SK-N-SH (cell line): ENCODE results near the gene PAQR3. TPM values are rescaled to one million over a fixed set of nuclear protein-coding genes. Genes with fewer than 3 reads are reported as not detected.

Source experiments
- CTCF ChIA-PET: fragments of 300-600, 350-600 bp; formaldehyde crosslinking; extraction: SDS; loops from one replicate; lab custom pipeline; 2021; lab: Yijun Ruan, JAX
- POLR2A ChIA-PET: fragments of 350-600 bp; sonication (Branson Sonifier 250); formaldehyde crosslinking; extraction: SDS; loops from one replicate; lab custom pipeline; 2020; ENCODE audit warnings: antibody characterized with exemption, inconsistent platforms; lab: Yijun Ruan, JAX
- DNase-seq: peaks from one replicate; pipeline ENCODE4 v3.0.0; 2012
- H2AFZ ChIP-seq: fragments of 200-600 bp; sonication (generic); 2 replicates; pipeline ENCODE4 v1.8.1; 2016; ENCODE audit warnings: antibody characterized with exemption, mild to moderate bottlenecking, low read depth
- H3F3A ChIP-seq: fragments of 200-600 bp; sonication (generic); replicated peaks from 2 replicates; pipeline ENCODE3; 2016; ENCODE audit warnings: antibody characterized with exemption, mild to moderate bottlenecking; ENCODE audit not compliant: insufficient read depth
- H3K27ac ChIP-seq, 2 experiments: fragments of 200-500 bp in 1 of 2; fragments of 200-600 bp in 1 of 2; sonication (Bioruptor generic) in 1 of 2; sonication (generic), shearing (Covaris generic) in 1 of 2; 2 replicates each; pipeline versions ENCODE4 v1.5.1 to v1.6.1; 2014 to 2016; ENCODE audit warnings: low read depth in 2 of 2, inconsistent platforms in 1 of 2, low read length in 1 of 2, mild to moderate bottlenecking in 1 of 2, mixed read lengths in 1 of 2
- H3K27me3 ChIP-seq: fragments of 200-600 bp; sonication (generic), shearing (Covaris generic); 2 replicates; pipeline ENCODE4 v1.6.1; 2016; ENCODE audit warnings: mixed run types; ENCODE audit not compliant: insufficient read depth
- H3K36me3 ChIP-seq, 2 experiments: fragments of 200-500 bp in 1 of 2; fragments of 200-600 bp in 1 of 2; sonication (Bioruptor generic) in 1 of 2; sonication (generic) in 1 of 2; replicated peaks in 1 of 2; 2 replicates each; pipeline versions ENCODE3 to v1.5.1; 2014 to 2016; ENCODE audit warnings: low read length in 1 of 2, mild to moderate bottlenecking in 1 of 2; ENCODE audit not compliant: insufficient read depth in 2 of 2, control insufficient read depth in 1 of 2
- H3K4me1 ChIP-seq, 2 experiments: fragments of 200-500 bp in 1 of 2; fragments of 200-600 bp in 1 of 2; sonication (Bioruptor generic) in 1 of 2; sonication (generic), shearing (Covaris generic) in 1 of 2; 2 replicates each; pipeline versions ENCODE4 v1.5.1 to v1.6.1; 2014 to 2016; ENCODE audit warnings: low read depth in 1 of 2, low read length in 1 of 2, mixed run types in 1 of 2; ENCODE audit not compliant: insufficient read depth in 2 of 2, control insufficient read depth in 1 of 2
- H3K4me2 ChIP-seq: fragments of 200-600 bp; sonication (generic), shearing (Covaris generic); 2 replicates; pipeline ENCODE4 v1.6.1; 2017; ENCODE audit warnings: mixed run types
- H3K4me3 ChIP-seq, 2 experiments: fragments of 200-500 bp in 1 of 2; fragments of 200-600 bp in 1 of 2; sonication (Bioruptor generic) in 1 of 2; sonication (generic), shearing (Covaris generic) in 1 of 2; 2 replicates each; pipeline versions ENCODE4 v1.5.1 to v1.8.1; 2014 to 2016; ENCODE audit warnings: low read depth in 2 of 2, inconsistent platforms in 1 of 2, low read length in 1 of 2, mild to moderate bottlenecking in 1 of 2, mixed read lengths in 1 of 2, moderate library complexity in 1 of 2
- H3K79me2 ChIP-seq: fragments of 200-600 bp; sonication (generic); 2 replicates; pipeline ENCODE4 v1.8.1; 2017; ENCODE audit warnings: mild to moderate bottlenecking; ENCODE audit not compliant: insufficient read depth
- H3K9ac ChIP-seq: fragments of 200-600 bp; sonication (generic); 2 replicates; pipeline ENCODE4 v1.6.1; 2017; ENCODE audit warnings: mixed run types
- H3K9me2 ChIP-seq: fragments of 200-600 bp; sonication (generic); 2 replicates; pipeline ENCODE4 v1.6.1; 2017; ENCODE audit warnings: mixed run types
- H3K9me3 ChIP-seq: fragments of 200-600 bp; sonication (generic); 2 replicates; pipeline ENCODE4 v1.6.1; 2017; ENCODE audit warnings: mixed run types, mild to moderate bottlenecking, moderate library complexity
- H4K20me1 ChIP-seq: fragments of 200-600 bp; sonication (generic); 2 replicates; pipeline ENCODE4 v1.6.1; 2017; ENCODE audit warnings: mild to moderate bottlenecking, mixed run types; ENCODE audit not compliant: insufficient read depth
- CHD2 ChIP-seq: fragments of 150-350 bp; IDR thresholded peaks from 2 replicates; pipeline ENCODE4 v1.6.1; 2018; ENCODE audit warnings: low read length; ENCODE audit not compliant: partially characterized antibody
- EP300 ChIP-seq, 2 experiments: IDR thresholded peaks; 2 replicates each; pipeline versions ENCODE4 v1.4.0 to v1.6.1; 2012; ENCODE audit warnings: borderline replicate concordance in 1 of 2, low read depth in 1 of 2, low read length in 1 of 2
- EZH2phosphoT487 ChIP-seq: fragments of 200-600 bp; sonication (generic); IDR thresholded peaks from 2 replicates; pipeline ENCODE4 v1.6.1; 2017; ENCODE audit warnings: low read depth, mixed run types, mild to moderate bottlenecking, antibody characterized with exemption, moderate library complexity, borderline replicate concordance
- IRF3 ChIP-seq: fragments of 150-350 bp; IDR thresholded peaks from 2 replicates; pipeline ENCODE4 v1.6.1; 2016; ENCODE audit warnings: mild to moderate bottlenecking, low read depth, low read length
- MAX ChIP-seq: IDR thresholded peaks from 2 replicates; pipeline ENCODE4 v1.4.0; 2012; ENCODE audit warnings: low read depth
- MEF2A ChIP-seq: IDR thresholded peaks from 2 replicates; pipeline ENCODE4 v1.4.0; 2012; ENCODE audit warnings: low read depth, borderline replicate concordance
- MXI1 ChIP-seq: IDR thresholded peaks from 2 replicates; pipeline ENCODE4 v1.6.1; 2012; ENCODE audit warnings: mild to moderate bottlenecking, low read depth, low read length, improper control_type of control experiment
- NRF1 ChIP-seq: IDR thresholded peaks from 2 replicates; pipeline ENCODE4 v1.6.1; 2012; ENCODE audit warnings: low read depth, mild to moderate bottlenecking, low read length
- PBX3 ChIP-seq: IDR thresholded peaks from 2 replicates; pipeline ENCODE4; 2012
- POLR2AphosphoS5 ChIP-seq: IDR thresholded peaks from 2 replicates; pipeline ENCODE4 v1.6.1; 2012; ENCODE audit warnings: low read depth, low read length
- RAD21 ChIP-seq: IDR thresholded peaks from 2 replicates; pipeline ENCODE4 v1.6.1; 2012; ENCODE audit warnings: mild to moderate bottlenecking, low read length
- RFX5 ChIP-seq: IDR thresholded peaks from 2 replicates; pipeline ENCODE4 v1.6.1; 2012; ENCODE audit warnings: mild to moderate bottlenecking, improper control_type of control experiment, low read length
- RXRA ChIP-seq: IDR thresholded peaks from 2 replicates; pipeline ENCODE4 v1.4.0; 2012; ENCODE audit warnings: low read depth, mild to moderate bottlenecking, borderline replicate concordance
- SIN3A ChIP-seq: IDR thresholded peaks from 2 replicates; pipeline ENCODE4 v1.6.1; 2012; ENCODE audit warnings: low read depth, mild to moderate bottlenecking, low read length, moderate library complexity, borderline replicate concordance
- SMC3 ChIP-seq: IDR thresholded peaks from 2 replicates; pipeline ENCODE4 v1.6.1; 2012; ENCODE audit warnings: low read depth, low read length, improper control_type of control experiment
- TCF12 ChIP-seq: IDR thresholded peaks from 2 replicates; pipeline ENCODE4 v1.4.0; 2012
- YY1 ChIP-seq: IDR thresholded peaks from 2 replicates; pipeline ENCODE4 v1.4.0; 2012; ENCODE audit warnings: low read depth, mild to moderate bottlenecking
- WGBS: methylation state at CpG from one replicate; pipeline ENCODE4 v1.1.6; 2017; ENCODE audit warnings: low lambda C conversion rate; 5-methylcytosine and 5-hydroxymethylcytosine counted together
- polyA plus RNA-seq, 3 experiments: library from polyadenylated mRNA; depleted of rRNA; stranded (reverse); fragments of >200 nt; gene quantifications; 2 replicates each; pipeline ENCODE4 v1.2.3, GENCODE V29; 2012
- TF ChIP-seq, protein P1 (sequence below): fragments of 200-600 bp; sonication (generic); IDR thresholded peaks from 2 replicates; pipeline ENCODE4 v1.6.1; 2017; ENCODE audit warnings: antibody characterized with exemption, mild to moderate bottlenecking, moderate library complexity
- TF ChIP-seq, protein P2 (sequence below): IDR thresholded peaks from 2 replicates; pipeline ENCODE4 v1.6.1; 2012; ENCODE audit warnings: mild to moderate bottlenecking, low read depth, low read length, moderate library complexity

The PAQR3 gene
- polyA plus RNA-seq, 1 of the 3 experiments (the other 2 are of a cell fraction), result 10.3 TPM

GRCh38 chr4:78864405-78865024 is 74.7 kb downstream of the PAQR3 start:
- ChIA-PET POLR2A (no interaction called here), CTCF (interaction anchor here (0.6 to 6.3 kb wide), 18 partner anchors 10 to 546 kb away, joined by 3 to 80 read pairs (median 3); no protein-coding TSS in a partner anchor)
- Histone ChIP-seq H3K4me3 (no peak overlapping the region; a peak in 1 of 4 replicates), H2AFZ (no peak overlapping the region), H4K20me1 (no peaks in the 10 kb centered on the region), H3K9me3 (no peaks in the 10 kb centered on the region), H3K4me1 (no peaks in the 10 kb centered on the region; a peak in 1 of 4 replicates), H3K9me2 (no peaks in the 10 kb centered on the region), H3K4me2 (no peak overlapping the region), H3K27me3 (no peaks in the 10 kb centered on the region), H3K9ac (no peak overlapping the region), H3K79me2 (no peaks in the 10 kb centered on the region), H3K36me3 (peaks cover 23 to 38% of the 10 kb centered on the region in 2 experiments), H3F3A (peaks cover 8% of the 10 kb centered on the region), H3K27ac (no peak overlapping the region)
- no peak for TF ChIP-seq PBX3
- TF ChIP-seq NRF1, result no peak
- TF ChIP-seq, protein P1, sequence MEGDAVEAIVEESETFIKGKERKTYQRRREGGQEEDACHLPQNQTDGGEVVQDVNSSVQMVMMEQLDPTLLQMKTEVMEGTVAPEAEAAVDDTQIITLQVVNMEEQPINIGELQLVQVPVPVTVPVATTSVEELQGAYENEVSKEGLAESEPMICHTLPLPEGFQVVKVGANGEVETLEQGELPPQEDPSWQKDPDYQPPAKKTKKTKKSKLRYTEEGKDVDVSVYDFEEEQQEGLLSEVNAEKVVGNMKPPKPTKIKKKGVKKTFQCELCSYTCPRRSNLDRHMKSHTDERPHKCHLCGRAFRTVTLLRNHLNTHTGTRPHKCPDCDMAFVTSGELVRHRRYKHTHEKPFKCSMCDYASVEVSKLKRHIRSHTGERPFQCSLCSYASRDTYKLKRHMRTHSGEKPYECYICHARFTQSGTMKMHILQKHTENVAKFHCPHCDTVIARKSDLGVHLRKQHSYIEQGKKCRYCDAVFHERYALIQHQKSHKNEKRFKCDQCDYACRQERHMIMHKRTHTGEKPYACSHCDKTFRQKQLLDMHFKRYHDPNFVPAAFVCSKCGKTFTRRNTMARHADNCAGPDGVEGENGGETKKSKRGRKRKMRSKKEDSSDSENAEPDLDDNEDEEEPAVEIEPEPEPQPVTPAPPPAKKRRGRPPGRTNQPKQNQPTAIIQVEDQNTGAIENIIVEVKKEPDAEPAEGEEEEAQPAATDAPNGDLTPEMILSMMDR, result peak; percentile 91
- peak; percentile 94 for TF ChIP-seq RAD21
- peak; percentile 80 for TF ChIP-seq SMC3
- peak; percentile 34 for DNase-seq
- WGBS, result 34% methylated on average over 3 of the region's 3 CpGs

DNA sequence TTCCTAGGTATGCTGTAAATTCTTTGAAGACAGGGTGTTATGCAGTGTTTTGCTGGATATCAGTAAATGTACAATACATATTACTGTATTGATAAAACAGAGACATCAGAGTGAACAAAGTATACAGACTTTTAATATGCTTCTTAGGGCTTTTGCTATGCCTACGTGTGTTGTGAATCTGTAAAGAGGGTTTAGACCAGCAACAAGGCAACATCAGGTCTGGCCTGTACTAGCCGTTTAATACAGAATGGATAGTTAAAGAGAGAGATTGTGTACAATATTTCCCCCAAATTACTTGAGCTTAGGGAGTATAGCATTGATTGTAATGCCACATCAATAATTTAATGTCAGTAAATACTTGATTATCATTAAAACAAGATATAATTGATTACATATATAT is 75.2 kb downstream of the PAQR3 start:
- no peaks in the 10 kb centered on the region for H3K27me3 ChIP-seq
- TF ChIP-seq TCF12 (no peak), MEF2A (no peak), RFX5 (no peak), MXI1 (no peak), EZH2phosphoT487 (no peak), IRF3 (no peak), MAX (no peak), SIN3A (no peak), RAD21 (no peak), YY1 (no peak), EP300 (IDR thresholded peaks at IDR 0.05; ENCODE audit: borderline replicate concordance in 1 of 2, low read depth in 1 of 2, low read length in 1 of 2) (no peak), POLR2AphosphoS5 (no peak), CHD2 (no peak), RXRA (no peak)
- TF ChIP-seq, protein P2, sequence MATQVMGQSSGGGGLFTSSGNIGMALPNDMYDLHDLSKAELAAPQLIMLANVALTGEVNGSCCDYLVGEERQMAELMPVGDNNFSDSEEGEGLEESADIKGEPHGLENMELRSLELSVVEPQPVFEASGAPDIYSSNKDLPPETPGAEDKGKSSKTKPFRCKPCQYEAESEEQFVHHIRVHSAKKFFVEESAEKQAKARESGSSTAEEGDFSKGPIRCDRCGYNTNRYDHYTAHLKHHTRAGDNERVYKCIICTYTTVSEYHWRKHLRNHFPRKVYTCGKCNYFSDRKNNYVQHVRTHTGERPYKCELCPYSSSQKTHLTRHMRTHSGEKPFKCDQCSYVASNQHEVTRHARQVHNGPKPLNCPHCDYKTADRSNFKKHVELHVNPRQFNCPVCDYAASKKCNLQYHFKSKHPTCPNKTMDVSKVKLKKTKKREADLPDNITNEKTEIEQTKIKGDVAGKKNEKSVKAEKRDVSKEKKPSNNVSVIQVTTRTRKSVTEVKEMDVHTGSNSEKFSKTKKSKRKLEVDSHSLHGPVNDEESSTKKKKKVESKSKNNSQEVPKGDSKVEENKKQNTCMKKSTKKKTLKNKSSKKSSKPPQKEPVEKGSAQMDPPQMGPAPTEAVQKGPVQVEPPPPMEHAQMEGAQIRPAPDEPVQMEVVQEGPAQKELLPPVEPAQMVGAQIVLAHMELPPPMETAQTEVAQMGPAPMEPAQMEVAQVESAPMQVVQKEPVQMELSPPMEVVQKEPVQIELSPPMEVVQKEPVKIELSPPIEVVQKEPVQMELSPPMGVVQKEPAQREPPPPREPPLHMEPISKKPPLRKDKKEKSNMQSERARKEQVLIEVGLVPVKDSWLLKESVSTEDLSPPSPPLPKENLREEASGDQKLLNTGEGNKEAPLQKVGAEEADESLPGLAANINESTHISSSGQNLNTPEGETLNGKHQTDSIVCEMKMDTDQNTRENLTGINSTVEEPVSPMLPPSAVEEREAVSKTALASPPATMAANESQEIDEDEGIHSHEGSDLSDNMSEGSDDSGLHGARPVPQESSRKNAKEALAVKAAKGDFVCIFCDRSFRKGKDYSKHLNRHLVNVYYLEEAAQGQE, result no peak

More for the DNA sequence above, 75.2 kb downstream of the PAQR3 start:
- ChIA-PET CTCF (interaction anchor here (0.6 to 6.3 kb wide), 19 partner anchors 11 to 547 kb away, joined by 3 to 80 read pairs (median 3); no protein-coding TSS in a partner anchor), POLR2A (no interaction called here)
- Histone ChIP-seq H3K79me2 (no peaks in the 10 kb centered on the region), H3F3A (peaks cover 8% of the 10 kb centered on the region), H3K4me2 (no peak overlapping the region), H3K27ac (no peak overlapping the region), H3K9me3 (no peaks in the 10 kb centered on the region), H2AFZ (no peak overlapping the region), H3K4me1 (no peaks in the 10 kb centered on the region; a peak in 1 of 4 replicates), H3K4me3 (no peak overlapping the region), H3K9me2 (no peaks in the 10 kb centered on the region), H4K20me1 (no peaks in the 10 kb centered on the region), H3K36me3 (peaks cover 24 to 40% of the 10 kb centered on the region in 2 experiments), H3K9ac (no peak overlapping the region)
- 91% methylated on average over 2 of the region's 2 CpGs for WGBS
- no peak for DNase-seq
